ENCODE measurements around the gene CDCA8. TPM values are rescaled to one million over a fixed set of nuclear protein-coding genes. Genes with fewer than 3 reads are reported as not detected.

The CDCA8 gene
- total RNA-seq, 4 donors from 2014 or later, result 0.18 to 5.9 TPM; not detected in 2

GRCh38 chr1:37722181-37723071, 30.1 kb downstream of the CDCA8 start:
- H3K27me3 ChIP-seq, result no peaks in the 10 kb centered on the region
- H3K4me3 ChIP-seq, result no peak overlapping the region
- TF ChIP-seq, protein P1, sequence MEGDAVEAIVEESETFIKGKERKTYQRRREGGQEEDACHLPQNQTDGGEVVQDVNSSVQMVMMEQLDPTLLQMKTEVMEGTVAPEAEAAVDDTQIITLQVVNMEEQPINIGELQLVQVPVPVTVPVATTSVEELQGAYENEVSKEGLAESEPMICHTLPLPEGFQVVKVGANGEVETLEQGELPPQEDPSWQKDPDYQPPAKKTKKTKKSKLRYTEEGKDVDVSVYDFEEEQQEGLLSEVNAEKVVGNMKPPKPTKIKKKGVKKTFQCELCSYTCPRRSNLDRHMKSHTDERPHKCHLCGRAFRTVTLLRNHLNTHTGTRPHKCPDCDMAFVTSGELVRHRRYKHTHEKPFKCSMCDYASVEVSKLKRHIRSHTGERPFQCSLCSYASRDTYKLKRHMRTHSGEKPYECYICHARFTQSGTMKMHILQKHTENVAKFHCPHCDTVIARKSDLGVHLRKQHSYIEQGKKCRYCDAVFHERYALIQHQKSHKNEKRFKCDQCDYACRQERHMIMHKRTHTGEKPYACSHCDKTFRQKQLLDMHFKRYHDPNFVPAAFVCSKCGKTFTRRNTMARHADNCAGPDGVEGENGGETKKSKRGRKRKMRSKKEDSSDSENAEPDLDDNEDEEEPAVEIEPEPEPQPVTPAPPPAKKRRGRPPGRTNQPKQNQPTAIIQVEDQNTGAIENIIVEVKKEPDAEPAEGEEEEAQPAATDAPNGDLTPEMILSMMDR (IDR thresholded peaks at IDR 0.05), result no peak
- no peak for TF ChIP-seq POLR2A (IDR thresholded peaks at IDR 0.05)
- no peaks in the 10 kb centered on the region for H3K9me3 ChIP-seq
- no peak overlapping the region for H3K27ac ChIP-seq
- intact Hi-C loops (cut with DNase I; ENCODE audit: low total_unique reads), result no loop called here
- H3K4me1 ChIP-seq, result no peaks in the 10 kb centered on the region
- DNase-seq, result no peak
- H3K36me3 ChIP-seq, result no peaks in the 10 kb centered on the region

DNA sequence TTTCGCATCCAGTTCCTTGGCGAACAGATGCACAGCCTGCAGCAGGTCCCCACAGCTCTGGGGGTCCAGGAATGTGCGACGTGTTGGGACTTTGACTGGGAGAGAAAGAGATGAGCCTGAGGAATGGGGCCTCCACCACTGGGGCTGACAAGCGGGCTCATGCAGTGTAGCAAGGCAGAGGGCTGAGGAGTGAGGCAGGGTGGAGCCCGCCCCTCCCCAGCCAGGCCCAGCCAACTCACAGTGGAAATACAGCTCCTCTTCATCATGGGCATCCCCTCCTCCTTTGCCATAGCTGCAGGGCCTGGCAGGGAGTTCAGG, 30.7 kb downstream of the CDCA8 start:
- no peak for TF ChIP-seq POLR2A (IDR thresholded peaks at IDR 0.05)
- TF ChIP-seq, protein P1 (IDR thresholded peaks at IDR 0.05), result no peak
- Histone ChIP-seq H3K4me3 (no peak overlapping the region), H3K9me3 (no peaks in the 10 kb centered on the region), H3K27me3 (no peaks in the 10 kb centered on the region), H3K36me3 (no peaks in the 10 kb centered on the region), H3K4me1 (no peaks in the 10 kb centered on the region), H3K27ac (no peak overlapping the region)
- intact Hi-C loops (cut with DNase I; ENCODE audit: low total_unique reads), result no loop called here
- no peak for DNase-seq

GRCh38 chr1:37723390-37724078, 31.2 kb downstream of the CDCA8 start:
- Histone ChIP-seq H3K4me3 (no peak overlapping the region), H3K9me3 (no peaks in the 10 kb centered on the region), H3K36me3 (no peaks in the 10 kb centered on the region), H3K4me1 (no peaks in the 10 kb centered on the region), H3K27me3 (no peaks in the 10 kb centered on the region), H3K27ac (no peak overlapping the region)
- no peak for DNase-seq
- intact Hi-C loops (cut with DNase I; ENCODE audit: low total_unique reads), result no loop called here
- TF ChIP-seq POLR2A (IDR thresholded peaks at IDR 0.05), result no peak
- TF ChIP-seq, protein P1 (IDR thresholded peaks at IDR 0.05), result no peak

DNA sequence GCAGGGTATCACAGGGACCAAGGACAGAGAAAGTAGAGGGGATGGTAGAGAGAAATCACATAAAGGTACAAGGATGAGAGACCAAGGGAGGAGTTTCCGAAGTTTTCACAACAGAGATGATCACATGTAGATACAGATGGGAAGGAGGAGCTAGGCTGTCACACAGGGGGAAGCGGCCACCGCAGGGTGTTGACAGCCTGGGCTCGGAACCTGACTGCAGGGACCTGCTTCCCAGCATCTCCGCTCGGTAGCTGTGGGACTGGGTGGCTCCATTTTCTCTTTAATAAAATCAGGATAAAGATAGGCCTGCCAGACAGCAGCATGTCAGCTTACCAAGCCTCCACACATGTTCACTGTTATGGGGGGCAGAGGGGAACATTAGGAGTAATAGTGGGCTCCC, 32.3 kb downstream of the CDCA8 start:
- Histone ChIP-seq H3K27ac (no peak overlapping the region), H3K4me3 (no peak overlapping the region), H3K4me1 (no peaks in the 10 kb centered on the region), H3K36me3 (no peaks in the 10 kb centered on the region), H3K9me3 (no peaks in the 10 kb centered on the region), H3K27me3 (no peaks in the 10 kb centered on the region)
- TF ChIP-seq POLR2A (IDR thresholded peaks at IDR 0.05), result no peak
- TF ChIP-seq, protein P1 (IDR thresholded peaks at IDR 0.05), result no peak
- no peak for DNase-seq
- intact Hi-C loops (cut with DNase I; ENCODE audit: low total_unique reads), result no loop called here

Data from uterus (tissue), 4 donors.